ENCODE measurements around the gene NOD1.

The NOD1 gene

GRCh38 chr7:30448461-30449189 lies 30.0 kb downstream of the NOD1 start:
- DNase-seq (ENCODE audit: low spot score) = no peak

GRCh38 chr7:30447466-30447865 lies 31.1 kb downstream of the NOD1 start:
- no peak for DNase-seq (ENCODE audit: low spot score)

- no peak for DNase-seq (ENCODE audit: low spot score)
These were observed 32.3 kb downstream of the NOD1 start for GRCh38 chr7:30446266-30446665.

- peak; percentile 58 for DNase-seq (ENCODE audit: low spot score)
These were observed 32.8 kb downstream of the NOD1 start for GRCh38 chr7:30445770-30446169.

GRCh38 chr7:30437823-30438574 lies 40.6 kb downstream of the NOD1 start:
- no peak for DNase-seq (ENCODE audit: low spot score)

GRCh38 chr7:30436518-30436917 lies 42.1 kb downstream of the NOD1 start:
- DNase-seq (ENCODE audit: low spot score) = no peak

GRCh38 chr7:30436046-30436445 lies 42.5 kb downstream of the NOD1 start:
- DNase-seq (ENCODE audit: low spot score) = no peak

- no peak for DNase-seq (ENCODE audit: low spot score)
These were observed 44.3 kb downstream of the NOD1 start for GRCh38 chr7:30434140-30434799.

GRCh38 chr7:30433506-30433905 lies 45.1 kb downstream of the NOD1 start:
- DNase-seq (ENCODE audit: low spot score) = no peak

GRCh38 chr7:30433082-30433481 lies 45.5 kb downstream of the NOD1 start:
- peak; percentile 69 for DNase-seq (ENCODE audit: low spot score)

- DNase-seq (ENCODE audit: low spot score) = no peak
These were observed 47.8 kb downstream of the NOD1 start for GRCh38 chr7:30430777-30431176.

GRCh38 chr7:30430276-30430675 lies 48.3 kb downstream of the NOD1 start:
- DNase-seq (ENCODE audit: low spot score) = no peak

- no peak for DNase-seq (ENCODE audit: low spot score)
These were observed 49.4 kb downstream of the NOD1 start for GRCh38 chr7:30429156-30429530.

- DNase-seq (ENCODE audit: low spot score) = no peak
These were observed 50.1 kb downstream of the NOD1 start for GRCh38 chr7:30428246-30429155.

GRCh38 chr7:30427296-30428070 lies 51.1 kb downstream of the NOD1 start:
- no peak for DNase-seq (ENCODE audit: low spot score)

GRCh38 chr7:30424506-30424905 lies 54.1 kb downstream of the NOD1 start:
- DNase-seq (ENCODE audit: low spot score) = no peak

GRCh38 chr7:30423788-30424505 lies 54.6 kb downstream of the NOD1 start:
- no peak for DNase-seq (ENCODE audit: low spot score)

- DNase-seq (ENCODE audit: low spot score) = no peak
These were observed 55.7 kb downstream of the NOD1 start for GRCh38 chr7:30422922-30423321.

GRCh38 chr7:30421647-30422196 lies 56.9 kb downstream of the NOD1 start:
- no peak for DNase-seq (ENCODE audit: low spot score)

- no peak for DNase-seq (ENCODE audit: low spot score)
These were observed 57.9 kb downstream of the NOD1 start for GRCh38 chr7:30420662-30421061.
